Activated CD8-positive, alpha-beta memory T cell treated with anti-CD3 and anti-CD28 coated beads, Interleukin-2, amount 10 ng/mL, durations not matched to agents 7 days and 5 days (primary cell): ENCODE measurements around the gene MAN2B1. TPM values are rescaled to one million over a fixed set of nuclear protein-coding genes. Genes with fewer than 3 reads are reported as not detected.
"Not testable (repeated sequence)": the region's sequence is repeated elsewhere in the genome, so short reads cannot be mapped to it uniquely, and the experiment has no call there.

Experiments used
- ATAC-seq: fragments of 150-1000 bp; cut with Tn5 transposase; one replicate; pipeline ENCODE4 v1.10.0; 2021; ENCODE audit warnings: moderate library complexity
- CTCF ChIA-PET: fragments of 350-600 bp; sonication (Branson Sonifier 250); formaldehyde crosslinking; loops from one replicate; lab custom pipeline; 2021; ENCODE audit warnings: antibody characterized with exemption; lab: Charles Lee
- DNase-seq: peaks from one replicate; pipeline ENCODE4 v3.0.0-alpha.2; 2020
- H3K27ac Mint-ChIP-seq: one replicate; pipeline ENCODE4 v1.8.0; 2021; ENCODE audit warnings: mild to moderate bottlenecking, mixed read lengths
- H3K27me3 Mint-ChIP-seq: one replicate; pipeline ENCODE4 v1.8.0; 2021; ENCODE audit warnings: mixed read lengths
- H3K36me3 Mint-ChIP-seq: one replicate; pipeline ENCODE4 v1.8.0; 2021; ENCODE audit warnings: mild to moderate bottlenecking, mixed read lengths
- H3K4me1 Mint-ChIP-seq: one replicate; pipeline ENCODE4 v1.8.0; 2021; ENCODE audit warnings: mixed read lengths
- H3K4me3 Mint-ChIP-seq: one replicate; pipeline ENCODE4 v1.8.0; 2021; ENCODE audit warnings: mild to moderate bottlenecking, moderate library complexity, mixed read lengths
- H3K9me3 Mint-ChIP-seq: one replicate; pipeline ENCODE4 v1.8.0; 2022; ENCODE audit warnings: low read depth, mixed read lengths
- total RNA-seq, 2 experiments: library from RNA; stranded (reverse); gene quantifications; one replicate each; pipeline ENCODE4 v1.2.3, GENCODE V29; 2021

MAN2B1 gene
- total RNA-seq, 2 experiments from 2014 or later, result 102 to 118 TPM

- no peak overlapping the region for H3K27ac Mint-ChIP-seq
- H3K4me1 Mint-ChIP-seq, result peaks cover 2% of the 10 kb centered on the region
- DNase-seq (no peak), ATAC-seq (peak; percentile 71)
- H3K9me3 Mint-ChIP-seq, result no peaks in the 10 kb centered on the region
- H3K4me3 Mint-ChIP-seq, result no peak overlapping the region
- H3K27me3 Mint-ChIP-seq, result no peaks in the 10 kb centered on the region
- CTCF ChIA-PET, result interaction anchor here (0.8 kb wide), 1 partner anchor 12 kb away, joined by 3 read pairs; no protein-coding TSS in a partner anchor
- peaks cover 28% of the 10 kb centered on the region for H3K36me3 Mint-ChIP-seq
Observed at GRCh38 chr19:12647490-12648071, 19.0 kb downstream of the MAN2B1 start.

GRCh38 chr19:12647047-12647446 lies 19.5 kb downstream of the MAN2B1 start:
- Mint-ChIP-seq H3K4me3 (no peak overlapping the region), H3K36me3 (peaks cover 28% of the 10 kb centered on the region), H3K4me1 (peaks cover 2% of the 10 kb centered on the region), H3K27ac (no peak overlapping the region), H3K27me3 (no peaks in the 10 kb centered on the region), H3K9me3 (no peaks in the 10 kb centered on the region)
- CTCF ChIA-PET, result no interaction called here
- DNase-seq (no peak), ATAC-seq (no peak)

GRCh38 chr19:12646551-12646950 lies 20.0 kb downstream of the MAN2B1 start:
- CTCF ChIA-PET, result no interaction called here
- ATAC-seq (no peak), DNase-seq (no peak)
- Mint-ChIP-seq H3K4me1 (peaks cover 2% of the 10 kb centered on the region), H3K9me3 (no peaks in the 10 kb centered on the region), H3K27me3 (no peaks in the 10 kb centered on the region), H3K27ac (peak overlapping the region; percentile 3), H3K4me3 (no peak overlapping the region), H3K36me3 (peaks cover 23% of the 10 kb centered on the region)

GRCh38 chr19:12643716-12644115 lies 22.8 kb downstream of the MAN2B1 start:
- H3K9me3 Mint-ChIP-seq, ATAC-seq, CTCF ChIA-PET, DNase-seq, H3K27ac Mint-ChIP-seq, H3K27me3 Mint-ChIP-seq, H3K36me3 Mint-ChIP-seq, H3K4me3 Mint-ChIP-seq: not testable (repeated sequence)
- H3K4me1 Mint-ChIP-seq, result peaks cover 11% of the 10 kb centered on the region

GRCh38 chr19:12642506-12642905 lies 24.0 kb downstream of the MAN2B1 start:
- Mint-ChIP-seq H3K9me3 (no peaks in the 10 kb centered on the region), H3K4me3 (no peak overlapping the region), H3K27ac (no peak overlapping the region), H3K27me3 (no peaks in the 10 kb centered on the region), H3K36me3 (peaks cover 3% of the 10 kb centered on the region), H3K4me1 (peaks cover 11% of the 10 kb centered on the region)
- no peak for DNase-seq
- no peak for ATAC-seq
- CTCF ChIA-PET, result no interaction called here

GRCh38 chr19:12641456-12641855 lies 25.1 kb downstream of the MAN2B1 start:
- H3K27me3 Mint-ChIP-seq, result no peaks in the 10 kb centered on the region
- peaks cover 7% of the 10 kb centered on the region for H3K36me3 Mint-ChIP-seq
- H3K9me3 Mint-ChIP-seq, result no peaks in the 10 kb centered on the region
- DNase-seq (no peak), ATAC-seq (no peak)
- CTCF ChIA-PET, result no interaction called here
- peaks cover 9% of the 10 kb centered on the region for H3K4me1 Mint-ChIP-seq
- H3K27ac Mint-ChIP-seq, result no peak overlapping the region
- H3K4me3 Mint-ChIP-seq, result no peak overlapping the region

GRCh38 chr19:12639901-12640613 lies 26.5 kb downstream of the MAN2B1 start:
- peak overlapping the region; percentile 58 for H3K27ac Mint-ChIP-seq
- ATAC-seq, result peak; percentile 96
- H3K27me3 Mint-ChIP-seq, result no peaks in the 10 kb centered on the region
- H3K36me3 Mint-ChIP-seq, result peaks cover 9% of the 10 kb centered on the region
- CTCF ChIA-PET, result interaction anchor here (0.6 to 1.8 kb wide), 30 partner anchors 9 to 221 kb away, joined by 3 to 15 read pairs (median 5); partner anchors contain the start of genes MAN2B1, TRIR, WDR83 and ZNF490
- DNase-seq, result peak; percentile 93
- H3K4me1 Mint-ChIP-seq, result peaks cover 9% of the 10 kb centered on the region
- peak overlapping the region; percentile 53 for H3K4me3 Mint-ChIP-seq
- no peaks in the 10 kb centered on the region for H3K9me3 Mint-ChIP-seq

- H3K4me1 Mint-ChIP-seq, result peaks cover 9% of the 10 kb centered on the region
- DNase-seq, result no peak
- H3K27ac Mint-ChIP-seq, result no peak overlapping the region
- ATAC-seq, result no peak
- no peak overlapping the region for H3K4me3 Mint-ChIP-seq
- H3K36me3 Mint-ChIP-seq, result peaks cover 10% of the 10 kb centered on the region
- peaks cover 2% of the 10 kb centered on the region for H3K9me3 Mint-ChIP-seq
- no peaks in the 10 kb centered on the region for H3K27me3 Mint-ChIP-seq
- CTCF ChIA-PET, result interaction anchor here (0.7 to 1.7 kb wide), 4 partner anchors 15 to 38 kb away, joined by 3 to 15 read pairs (median 4); no protein-coding TSS in a partner anchor
Observed at GRCh38 chr19:12638611-12639182, 27.8 kb downstream of the MAN2B1 start.

- DNase-seq, result no peak
- H3K4me1 Mint-ChIP-seq, result peaks cover 9% of the 10 kb centered on the region
- H3K27ac Mint-ChIP-seq, result no peak overlapping the region
- no peaks in the 10 kb centered on the region for H3K27me3 Mint-ChIP-seq
- CTCF ChIA-PET, result no interaction called here
- no peak for ATAC-seq
- H3K9me3 Mint-ChIP-seq, result peaks cover 2% of the 10 kb centered on the region
- peaks cover 20% of the 10 kb centered on the region for H3K36me3 Mint-ChIP-seq
- no peak overlapping the region for H3K4me3 Mint-ChIP-seq
Observed at GRCh38 chr19:12636631-12637030, 29.9 kb downstream of the MAN2B1 start.

- H3K27ac Mint-ChIP-seq, result no peak overlapping the region
- H3K27me3 Mint-ChIP-seq, result no peaks in the 10 kb centered on the region
- DNase-seq (no peak), ATAC-seq (no peak)
- H3K9me3 Mint-ChIP-seq, result peaks cover 22% of the 10 kb centered on the region
- CTCF ChIA-PET, result no interaction called here
- H3K4me3 Mint-ChIP-seq, result no peak overlapping the region
- no peaks in the 10 kb centered on the region for H3K4me1 Mint-ChIP-seq
- H3K36me3 Mint-ChIP-seq, result peaks cover 82% of the 10 kb centered on the region
Observed at GRCh38 chr19:12629215-12629614, 37.3 kb downstream of the MAN2B1 start.

GRCh38 chr19:12628040-12629022 lies 38.2 kb downstream of the MAN2B1 start:
- Mint-ChIP-seq H3K27ac (no peak overlapping the region), H3K27me3 (no peaks in the 10 kb centered on the region), H3K36me3 (peaks cover 84% of the 10 kb centered on the region), H3K4me3 (no peak overlapping the region), H3K9me3 (peaks cover 20% of the 10 kb centered on the region), H3K4me1 (no peaks in the 10 kb centered on the region)
- no peak for DNase-seq
- no peak for ATAC-seq
- CTCF ChIA-PET, result interaction anchor here (1.5 kb wide), 1 partner anchor 14 kb away, joined by 4 read pairs; no protein-coding TSS in a partner anchor

- no peaks in the 10 kb centered on the region for H3K27me3 Mint-ChIP-seq
- ATAC-seq (no peak), DNase-seq (no peak)
- no peaks in the 10 kb centered on the region for H3K4me1 Mint-ChIP-seq
- peaks cover 20% of the 10 kb centered on the region for H3K9me3 Mint-ChIP-seq
- no peak overlapping the region for H3K27ac Mint-ChIP-seq
- peaks cover 84% of the 10 kb centered on the region for H3K36me3 Mint-ChIP-seq
- H3K4me3 Mint-ChIP-seq, result no peak overlapping the region
- CTCF ChIA-PET, result interaction anchor here (1.5 kb wide), 1 partner anchor 13 kb away, joined by 4 read pairs; no protein-coding TSS in a partner anchor
Observed at GRCh38 chr19:12626958-12627357, 39.6 kb downstream of the MAN2B1 start.
